GM23338 (cell line): Measurements from ENCODE around the gene ZNF550. TPM values are rescaled to one million over a fixed set of nuclear protein-coding genes. Genes with fewer than 3 reads are reported as not detected.

Experiments used
- ATAC-seq: fragments of 200-7000 bp; cut with Tn5 transposase; 3 replicates; pipeline ENCODE4 v1.9.1; 2020
- DNase-seq: peaks from one replicate; pipeline ENCODE4 v3.0.0-alpha.2; 2015; ENCODE audit warnings: low spot score
- H2AFZ ChIP-seq: fragments of 200-600 bp; sonication (generic); 2 replicates; pipeline ENCODE4 v1.8.0; 2016; ENCODE audit warnings: antibody characterized with exemption, mild to moderate bottlenecking, moderate library complexity
- H3F3A ChIP-seq: fragments of 200-600 bp; sonication (generic); replicated peaks from 2 replicates; pipeline ENCODE4 v1.8.0; 2017; ENCODE audit warnings: antibody characterized with exemption, mixed run types, low read depth
- H3K27ac ChIP-seq: fragments of 200-600 bp; sonication (generic); 2 replicates; pipeline ENCODE4 v1.6.1; 2016; ENCODE audit warnings: low read depth
- H3K27me3 ChIP-seq: fragments of 200-600 bp; sonication (generic); 2 replicates; pipeline ENCODE4 v1.8.0; 2016; ENCODE audit warnings: mild to moderate bottlenecking, mixed run types, moderate library complexity; ENCODE audit not compliant: insufficient read depth
- H3K36me3 ChIP-seq: fragments of 200-600 bp; sonication (generic); 2 replicates; pipeline ENCODE4 v1.8.0; 2016; ENCODE audit warnings: mild to moderate bottlenecking; ENCODE audit not compliant: insufficient read depth
- H3K4me1 ChIP-seq: fragments of 200-600 bp; sonication (generic); 2 replicates; pipeline ENCODE4 v1.8.0; 2016; ENCODE audit warnings: mild to moderate bottlenecking, moderate library complexity; ENCODE audit not compliant: insufficient read depth
- H3K4me2 ChIP-seq: fragments of 200-600 bp; sonication (generic); 2 replicates; pipeline ENCODE4 v1.7.1; 2017; ENCODE audit warnings: mixed run types
- H3K4me3 ChIP-seq: fragments of 200-600 bp; sonication (generic); 2 replicates; pipeline ENCODE4 v1.6.1; 2016; ENCODE audit warnings: mixed run types
- H3K79me2 ChIP-seq: fragments of 200-600 bp; sonication (generic); replicated peaks from 2 replicates; pipeline ENCODE4 v1.8.0; 2017; ENCODE audit warnings: mild to moderate bottlenecking; ENCODE audit not compliant: insufficient read depth
- H3K9me2 ChIP-seq: fragments of 200-600 bp; sonication (generic); 2 replicates; pipeline ENCODE4 v1.8.0; 2017; ENCODE audit not compliant: insufficient read depth
- H4K20me1 ChIP-seq: fragments of 200-600 bp; sonication (generic); replicated peaks from 2 replicates; pipeline ENCODE4 v1.8.0; 2017; ENCODE audit warnings: mild to moderate bottlenecking; ENCODE audit not compliant: insufficient read depth
- H3K27ac Mint-ChIP-seq: 2 replicates; pipeline ENCODE4 v1.8.0; 2020; ENCODE audit warnings: inconsistent platforms, mild to moderate bottlenecking, moderate library complexity, mixed read lengths
- H3K27me3 Mint-ChIP-seq: 3 replicates; pipeline ENCODE4 v1.8.0; 2022; ENCODE audit warnings: low read depth, mild to moderate bottlenecking, moderate library complexity, mixed read lengths, inconsistent platforms; ENCODE audit not compliant: insufficient read depth, poor library complexity
- H3K36me3 Mint-ChIP-seq: 3 replicates; pipeline ENCODE4 v1.8.0; 2021; ENCODE audit warnings: low read depth, mild to moderate bottlenecking, inconsistent platforms, moderate library complexity, mixed read lengths
- H3K4me1 Mint-ChIP-seq: 3 replicates; pipeline ENCODE4 v1.8.0; 2020; ENCODE audit warnings: mild to moderate bottlenecking, inconsistent platforms, mixed read lengths
- H3K4me3 Mint-ChIP-seq: 3 replicates; pipeline ENCODE4 v1.8.0; 2021; ENCODE audit warnings: moderate library complexity, mild to moderate bottlenecking, inconsistent platforms, mixed read lengths
- H3K9me3 Mint-ChIP-seq: 3 replicates; pipeline ENCODE4 v1.8.0; 2020; ENCODE audit warnings: moderate library complexity, mild to moderate bottlenecking, inconsistent platforms, mixed read lengths
- CREB1 ChIP-seq: fragments of 250-450 bp; sonication (Bioruptor Pico); IDR thresholded peaks from 2 replicates; pipeline ENCODE4 v1.5.0; 2020; ENCODE audit warnings: low read depth, mild to moderate bottlenecking, moderate library complexity
- CTCF ChIP-seq, 2 experiments: fragments of 200-600 bp in 1 of 2; sonication (generic) in 1 of 2; conservative IDR thresholded peaks; 2 replicates each; pipeline versions ENCODE4 v1.5.1 to v1.6.1; 2016 to 2017; ENCODE audit warnings: antibody characterized with exemption in 2 of 2, low read depth in 2 of 2, mild to moderate bottlenecking in 2 of 2, moderate library complexity in 1 of 2
- ETS1 ChIP-seq: IDR thresholded peaks from 2 replicates; pipeline ENCODE4 v1.6.1; 2016; ENCODE audit warnings: antibody characterized with exemption
- EZH2phosphoT487 ChIP-seq: fragments of 200-600 bp; sonication (generic); IDR thresholded peaks from one replicate; pipeline ENCODE4 v1.8.1; 2018; ENCODE audit warnings: antibody characterized with exemption; ENCODE audit not compliant: unreplicated experiment
- NANOG ChIP-seq: IDR thresholded peaks from 2 replicates; pipeline ENCODE4 v1.6.1; 2016; ENCODE audit warnings: antibody characterized with exemption, borderline replicate concordance
- ZNF114 ChIP-seq: fragments of 250-450 bp; sonication (Bioruptor Pico); IDR thresholded peaks from 2 replicates; pipeline ENCODE4 v1.5.0; 2020; ENCODE audit warnings: mild to moderate bottlenecking, moderate library complexity
- ZNF331 ChIP-seq: fragments of 250-450 bp; sonication (Bioruptor Pico); IDR thresholded peaks from 2 replicates; pipeline ENCODE4 v1.5.0; 2020; ENCODE audit warnings: low read depth, mild to moderate bottlenecking, moderate library complexity
- ZNF462 ChIP-seq: fragments of 250-450 bp; sonication (Bioruptor Pico); IDR thresholded peaks from 2 replicates; pipeline ENCODE4 v1.5.0; 2020; ENCODE audit warnings: mild to moderate bottlenecking, moderate library complexity
- polyA plus RNA-seq: library from polyadenylated mRNA; unstranded; fragments of >200 nt; fragmentation: Nextera tagmentation; extraction: Ambion mirVana; gene quantifications from 2 replicates; pipeline ENCODE4 v1.2.1, GENCODE V29; 2016
- total RNA-seq: library from RNA; depleted of rRNA; stranded (reverse); fragments of >200 nt; shearing (Covaris generic); gene quantifications from 2 replicates; pipeline ENCODE4 v1.2.3, GENCODE V29; 2014

ZNF550 gene
- total and polyA plus RNA-seq, 2 experiments from 2014 or later = 5.7 to 14.7 TPM

- DNase-seq (no peak), ATAC-seq (no peak)
- H3K9me2 ChIP-seq = peaks cover 6% of the 10 kb centered on the region; the same call in 1 of the 2 replicates
- H3K27ac Mint-ChIP-seq = no peak overlapping the region
- TF ChIP-seq NANOG (no peak), EZH2phosphoT487 (no peak), CTCF (conservative IDR thresholded peaks at IDR 0.05; ENCODE audit: low read depth in 2 of 2) (no peak), ZNF462 (CRISPR knock-in tag) (no peak), ZNF114 (CRISPR knock-in tag) (no peak), ZNF331 (no peak), CREB1 (CRISPR knock-in tag) (no peak), ETS1 (no peak)
- H3K27ac ChIP-seq = no peak overlapping the region
- peaks cover 100% of the 10 kb centered on the region for H3K9me3 Mint-ChIP-seq
- H3K27me3 ChIP-seq = no peaks in the 10 kb centered on the region
- H3K36me3 Mint-ChIP-seq = peaks cover 85% of the 10 kb centered on the region
- peaks cover 8% of the 10 kb centered on the region for H3K27me3 Mint-ChIP-seq
- no peaks in the 10 kb centered on the region for H3F3A ChIP-seq
- H3K4me2 ChIP-seq = no peak overlapping the region
- peaks cover 51% of the 10 kb centered on the region for H3K36me3 ChIP-seq
- H3K4me1 Mint-ChIP-seq = peaks cover 2% of the 10 kb centered on the region; the same call in 1 of the 3 replicates
- peaks cover 8% of the 10 kb centered on the region for H3K79me2 ChIP-seq
- no peaks in the 10 kb centered on the region for H3K4me1 ChIP-seq
- no peak overlapping the region for H3K4me3 ChIP-seq
- no peak overlapping the region for H2AFZ ChIP-seq
- no peak overlapping the region for H3K4me3 Mint-ChIP-seq
- H4K20me1 ChIP-seq = no peaks in the 10 kb centered on the region
Measured at GRCh38 chr19:57572415-57572947, 12.8 kb upstream of the ZNF550 start.
